ENCODE data around the gene DNASE1L1. TPM values are rescaled to one million over a fixed set of nuclear protein-coding genes. Genes with fewer than 3 reads are reported as not detected.

Gene DNASE1L1
- polyA plus RNA-seq, 3 donors from 2014 or later, result 14.1 to 21.1 (median 17.8) TPM

Other genes starting within 250 kb of the DNASE1L1 start
- not detected for gene OPN1MW, start 226.7 kb downstream of the DNASE1L1 start, polyA plus RNA-seq
- gene OPN1MW2, start 189.5 kb downstream of the DNASE1L1 start, polyA plus RNA-seq, result not detected
- gene OPN1MW3, start 151.7 kb downstream of the DNASE1L1 start, polyA plus RNA-seq, result under 1 TPM in 2 of 3 donors, not detected in 1; 0.16 to 0.19 TPM
- gene TEX28, start 114.1 kb downstream of the DNASE1L1 start, polyA plus RNA-seq, result under 1 TPM in 1 of 3 donors, not detected in 2; 0.46 TPM
- gene TKTL1, start 113.5 kb downstream of the DNASE1L1 start, polyA plus RNA-seq, result 100 to 1,000 TPM in 1 of 3 donors, 10 to 100 TPM in 2; 58.7 to 282 (median 69.8) TPM
- gene FLNA, start 34.6 kb downstream of the DNASE1L1 start, polyA plus RNA-seq, result 1,000 to 10,000 TPM in 1 of 3 donors, 100 to 1,000 TPM in 2; 135 to 1,231 (median 241) TPM
- 10 to 100 TPM; 27.2 to 31.2 (median 28.9) TPM for gene EMD, start 30.0 kb downstream of the DNASE1L1 start, polyA plus RNA-seq
- gene RPL10, start 10.9 kb downstream of the DNASE1L1 start, polyA plus RNA-seq, result 1,000 to 10,000 TPM; 2,085 to 3,021 (median 2,819) TPM
- 10 to 100 TPM; 24.9 to 39.2 (median 32.4) TPM for gene TAFAZZIN, start 2.3 kb upstream of the DNASE1L1 start, polyA plus RNA-seq
- 100 to 1,000 TPM in 2 of 3 donors, 10 to 100 TPM in 1; 98.3 to 193 (median 154) TPM for gene ATP6AP1, start 19.4 kb upstream of the DNASE1L1 start, polyA plus RNA-seq
- 10 to 100 TPM; 20.9 to 37.8 (median 29.2) TPM for gene GDI1, start 27.9 kb upstream of the DNASE1L1 start, polyA plus RNA-seq
- gene FAM50A, start 34.9 kb upstream of the DNASE1L1 start, polyA plus RNA-seq, result 10 to 100 TPM; 45.2 to 63.3 (median 53.3) TPM
- 1 to 10 TPM in 1 of 3 donors, under 1 TPM in 1, not detected in 1; 0.20 to 1.4 TPM for gene PLXNA3, start 49.0 kb upstream of the DNASE1L1 start, polyA plus RNA-seq
- gene LAGE3, start 70.0 kb upstream of the DNASE1L1 start, polyA plus RNA-seq, result 10 to 100 TPM; 30.5 to 65.0 (median 52.4) TPM
- gene UBL4A, start 77.4 kb upstream of the DNASE1L1 start, polyA plus RNA-seq, result 10 to 100 TPM; 56.3 to 68.9 (median 61.2) TPM
- 100 to 1,000 TPM in 1 of 3 donors, 10 to 100 TPM in 2; 53.1 to 110 (median 91.1) TPM for gene SLC10A3, start 81.4 kb upstream of the DNASE1L1 start, polyA plus RNA-seq
- 10 to 100 TPM; 27.1 to 31.3 (median 30.1) TPM for gene FAM3A, start 107.0 kb upstream of the DNASE1L1 start, polyA plus RNA-seq
- 10 to 100 TPM; 10.5 to 24.9 (median 12.1) TPM for gene G6PD, start 137.6 kb upstream of the DNASE1L1 start, polyA plus RNA-seq
- gene IKBKG, start 138.4 kb upstream of the DNASE1L1 start, polyA plus RNA-seq, result 10 to 100 TPM; 41.4 to 69.4 (median 45.9) TPM
- not detected for gene CTAG1A, start 175.9 kb upstream of the DNASE1L1 start, polyA plus RNA-seq
- not detected for gene CTAG1B, start 210.0 kb upstream of the DNASE1L1 start, polyA plus RNA-seq
- not detected for gene CTAG2, start 244.3 kb upstream of the DNASE1L1 start, polyA plus RNA-seq